ENCODE results near the gene UGT1A9. TPM values are rescaled to one million over a fixed set of nuclear protein-coding genes. Genes with fewer than 3 reads are reported as not detected.

The UGT1A9 gene
- total RNA-seq, 2 donors from 2014 or later = not detected

GRCh38 chr2:233764761-233765160, 93.1 kb downstream of the UGT1A9 start:
- no peaks in the 10 kb centered on the region for H3K4me1 ChIP-seq (replicated peaks)
- TF ChIP-seq POLR2A (IDR thresholded peaks at IDR 0.05) = no peak
- TF ChIP-seq POLR2AphosphoS5 (IDR thresholded peaks at IDR 0.05) = no peak
- TF ChIP-seq, protein P1, sequence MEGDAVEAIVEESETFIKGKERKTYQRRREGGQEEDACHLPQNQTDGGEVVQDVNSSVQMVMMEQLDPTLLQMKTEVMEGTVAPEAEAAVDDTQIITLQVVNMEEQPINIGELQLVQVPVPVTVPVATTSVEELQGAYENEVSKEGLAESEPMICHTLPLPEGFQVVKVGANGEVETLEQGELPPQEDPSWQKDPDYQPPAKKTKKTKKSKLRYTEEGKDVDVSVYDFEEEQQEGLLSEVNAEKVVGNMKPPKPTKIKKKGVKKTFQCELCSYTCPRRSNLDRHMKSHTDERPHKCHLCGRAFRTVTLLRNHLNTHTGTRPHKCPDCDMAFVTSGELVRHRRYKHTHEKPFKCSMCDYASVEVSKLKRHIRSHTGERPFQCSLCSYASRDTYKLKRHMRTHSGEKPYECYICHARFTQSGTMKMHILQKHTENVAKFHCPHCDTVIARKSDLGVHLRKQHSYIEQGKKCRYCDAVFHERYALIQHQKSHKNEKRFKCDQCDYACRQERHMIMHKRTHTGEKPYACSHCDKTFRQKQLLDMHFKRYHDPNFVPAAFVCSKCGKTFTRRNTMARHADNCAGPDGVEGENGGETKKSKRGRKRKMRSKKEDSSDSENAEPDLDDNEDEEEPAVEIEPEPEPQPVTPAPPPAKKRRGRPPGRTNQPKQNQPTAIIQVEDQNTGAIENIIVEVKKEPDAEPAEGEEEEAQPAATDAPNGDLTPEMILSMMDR (IDR thresholded peaks at IDR 0.05) = no peak
- H3K4me3 ChIP-seq = no peak overlapping the region
- no peaks in the 10 kb centered on the region for H3K9me3 ChIP-seq
- no peaks in the 10 kb centered on the region for H3K36me3 ChIP-seq
- DNase-seq (ENCODE audit: low spot score) = no peak
- WGBS = 42% methylated on average over 3 of the region's 3 CpGs
- no peak overlapping the region for H3K27ac ChIP-seq
- H3K27me3 ChIP-seq (replicated peaks; ENCODE audit: insufficient read depth) = no peaks in the 10 kb centered on the region
- intact Hi-C loops (cut with DNase I) = no loop called here

- no peak for DNase-seq (ENCODE audit: low spot score)
- Histone ChIP-seq H3K9me3 (no peaks in the 10 kb centered on the region), H3K27ac (no peak overlapping the region), H3K36me3 (no peaks in the 10 kb centered on the region), H3K27me3 (replicated peaks; ENCODE audit: insufficient read depth) (no peaks in the 10 kb centered on the region), H3K4me3 (no peak overlapping the region), H3K4me1 (replicated peaks) (no peaks in the 10 kb centered on the region)
- TF ChIP-seq, protein P1 (IDR thresholded peaks at IDR 0.05) = no peak
- 83% methylated on average over 4 of the region's 4 CpGs for whole genome bisulfite sequencing
- intact Hi-C loops (cut with DNase I) = no loop called here
These were observed 94.7 kb downstream of the UGT1A9 start for GRCh38 chr2:233766416-233766815.

GRCh38 chr2:233768076-233768475, 96.4 kb downstream of the UGT1A9 start:
- Histone ChIP-seq H3K27me3 (replicated peaks; ENCODE audit: insufficient read depth) (no peaks in the 10 kb centered on the region), H3K4me1 (replicated peaks) (no peaks in the 10 kb centered on the region), H3K4me3 (no peak overlapping the region), H3K36me3 (no peaks in the 10 kb centered on the region), H3K9me3 (no peaks in the 10 kb centered on the region), H3K27ac (no peak overlapping the region)
- TF ChIP-seq, protein P1 (IDR thresholded peaks at IDR 0.05) = no peak
- TF ChIP-seq POLR2A (IDR thresholded peaks at IDR 0.05) (no peak), POLR2AphosphoS5 (IDR thresholded peaks at IDR 0.05) (no peak)
- 82% methylated on average over 4 of the region's 4 CpGs for WGBS
- intact Hi-C loops (cut with DNase I) = no loop called here
- DNase-seq (ENCODE audit: low spot score) = no peak

DNA sequence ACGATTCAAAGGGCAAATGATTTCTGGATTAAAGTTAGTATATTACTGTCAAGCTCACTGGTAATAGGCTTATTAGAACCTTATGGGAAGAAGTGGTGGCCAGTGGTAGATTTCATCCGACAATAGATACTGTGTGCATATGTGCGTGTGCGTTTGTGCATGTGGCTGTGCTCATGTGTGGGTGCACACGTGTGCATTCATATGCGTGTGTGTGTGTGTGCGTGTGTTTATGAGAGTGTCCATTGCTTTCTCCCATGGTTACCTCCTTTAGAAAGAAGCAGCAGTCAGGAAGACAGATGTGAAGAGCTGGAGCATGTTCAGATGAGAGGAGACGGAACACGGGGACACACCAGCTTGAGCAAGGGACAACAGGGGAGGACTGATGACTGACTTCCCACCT, 97.6 kb downstream of the UGT1A9 start:
- no peak overlapping the region for H3K4me3 ChIP-seq
- H3K27ac ChIP-seq = no peak overlapping the region
- no peak for TF ChIP-seq POLR2A (IDR thresholded peaks at IDR 0.05)
- TF ChIP-seq POLR2AphosphoS5 (IDR thresholded peaks at IDR 0.05) = no peak
- TF ChIP-seq, protein P1 (IDR thresholded peaks at IDR 0.05) = no peak
- 90% methylated on average over 9 of the region's 9 CpGs for WGBS
- no peaks in the 10 kb centered on the region for H3K27me3 ChIP-seq (replicated peaks; ENCODE audit: insufficient read depth)
- no peak for DNase-seq (ENCODE audit: low spot score)
- intact Hi-C loops (cut with DNase I) = no loop called here
- no peaks in the 10 kb centered on the region for H3K4me1 ChIP-seq (replicated peaks)
- no peaks in the 10 kb centered on the region for H3K9me3 ChIP-seq
- H3K36me3 ChIP-seq = no peaks in the 10 kb centered on the region

- WGBS = 90% methylated on average over 16 of the region's 16 CpGs
- TF ChIP-seq POLR2AphosphoS5 (IDR thresholded peaks at IDR 0.05) = no peak
- TF ChIP-seq POLR2A (IDR thresholded peaks at IDR 0.05) = no peak
- TF ChIP-seq, protein P1 (IDR thresholded peaks at IDR 0.05) = no peak
- no peaks in the 10 kb centered on the region for H3K27me3 ChIP-seq (replicated peaks; ENCODE audit: insufficient read depth)
- H3K36me3 ChIP-seq = no peaks in the 10 kb centered on the region
- DNase-seq (ENCODE audit: low spot score) = no peak
- H3K27ac ChIP-seq = no peak overlapping the region
- intact Hi-C loops (cut with DNase I) = no loop called here
- no peaks in the 10 kb centered on the region for H3K4me1 ChIP-seq (replicated peaks)
- H3K9me3 ChIP-seq = no peaks in the 10 kb centered on the region
- H3K4me3 ChIP-seq = no peak overlapping the region
These were observed 100.5 kb downstream of the UGT1A9 start for GRCh38 chr2:233772153-233772552.

Data from prostate gland (tissue), 2 donors.